GM19240 (cell line): Measurements from ENCODE around the gene CDON.
"Not testable (repeated sequence)": the region's sequence is repeated elsewhere in the genome, so short reads cannot be mapped to it uniquely, and the experiment has no call there.

Experiments
- DNase-seq: peaks from one replicate; pipeline ENCODE4 v3.0.0; 2011; ENCODE audit warnings: low spot score; ENCODE audit not compliant: insufficient read length

Gene CDON

GRCh38 chr11:125994509-125994908, 68.2 kb downstream of the CDON start:
- DNase-seq, result no peak

DNA sequence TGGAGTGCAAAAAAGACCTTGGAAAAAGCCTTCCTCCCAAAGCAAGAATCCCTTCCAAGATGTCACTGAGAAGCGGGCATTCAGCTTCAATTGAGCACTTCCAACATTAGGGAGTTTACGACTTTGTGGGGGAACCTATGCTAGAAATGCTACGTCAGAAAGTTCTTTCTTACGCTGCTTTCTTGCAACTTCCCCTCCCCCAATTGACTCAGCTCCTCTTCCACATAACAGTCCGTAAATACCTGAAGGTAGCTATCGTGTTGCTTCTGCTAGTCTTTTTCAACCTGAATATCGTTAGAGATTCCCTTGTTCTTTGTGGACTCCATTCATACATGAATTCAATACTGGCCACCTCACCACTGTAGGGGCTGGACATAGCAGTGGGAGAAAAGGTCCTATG, 69.8 kb downstream of the CDON start:
- no peak for DNase-seq

DNA sequence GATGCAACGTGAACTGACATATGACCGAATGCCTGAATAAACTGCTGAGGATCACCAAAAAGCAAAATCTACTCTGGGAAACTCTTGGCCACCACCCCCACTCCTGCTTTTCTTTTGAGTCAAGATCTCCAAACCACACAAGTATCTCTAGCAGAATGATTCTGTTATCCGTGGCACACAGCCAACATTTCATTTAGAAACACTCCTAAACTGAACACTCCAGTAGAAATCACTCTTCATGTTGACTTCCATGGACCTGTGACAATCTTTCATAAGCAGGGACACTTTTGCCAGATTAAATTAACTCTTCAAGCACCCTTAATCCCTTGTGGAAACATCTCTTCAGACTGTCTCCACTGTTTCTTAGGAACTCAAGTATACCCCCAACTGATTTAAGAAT, 72.4 kb downstream of the CDON start:
- no peak for DNase-seq

- DNase-seq, result no peak
These were observed 75.5 kb downstream of the CDON start for GRCh38 chr11:125987066-125987641.

DNA sequence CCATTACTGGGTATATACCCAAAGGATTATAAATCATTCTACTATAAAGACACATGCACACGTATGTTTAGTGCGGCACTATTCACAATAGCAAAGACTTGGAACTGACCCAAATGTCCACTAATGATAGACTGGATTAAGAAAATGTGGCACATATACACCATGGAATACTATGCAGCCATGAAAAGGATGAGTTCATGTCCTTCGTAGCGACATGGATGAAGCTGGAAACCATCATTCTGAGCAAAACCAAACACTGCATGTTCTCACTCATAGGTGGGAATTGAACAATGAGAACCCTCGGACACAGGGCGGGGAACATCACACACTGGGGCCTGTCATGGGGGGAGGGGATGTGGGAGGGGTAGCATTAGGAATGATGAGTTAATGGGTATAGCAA, 76.7 kb downstream of the CDON start:
- not testable (repeated sequence) for DNase-seq

DNA sequence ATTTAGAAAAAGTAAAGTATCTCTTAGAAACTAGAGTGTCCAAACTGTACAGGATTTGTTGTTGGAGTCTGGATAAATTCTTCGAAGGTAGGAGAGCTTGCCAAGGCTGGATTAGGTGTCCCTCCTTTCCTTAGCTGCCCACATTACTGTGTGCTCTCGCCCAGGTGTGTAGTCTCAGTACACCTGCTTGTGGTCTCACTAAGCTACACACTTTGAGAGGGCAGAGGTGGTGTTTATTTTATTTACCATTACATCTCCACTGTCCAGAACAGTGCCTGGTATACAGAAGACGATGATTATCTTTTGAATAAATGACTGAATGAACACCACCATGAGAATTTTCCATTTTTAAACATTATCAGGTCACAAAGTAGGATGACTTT, 80.3 kb downstream of the CDON start:
- DNase-seq, result no peak

DNA sequence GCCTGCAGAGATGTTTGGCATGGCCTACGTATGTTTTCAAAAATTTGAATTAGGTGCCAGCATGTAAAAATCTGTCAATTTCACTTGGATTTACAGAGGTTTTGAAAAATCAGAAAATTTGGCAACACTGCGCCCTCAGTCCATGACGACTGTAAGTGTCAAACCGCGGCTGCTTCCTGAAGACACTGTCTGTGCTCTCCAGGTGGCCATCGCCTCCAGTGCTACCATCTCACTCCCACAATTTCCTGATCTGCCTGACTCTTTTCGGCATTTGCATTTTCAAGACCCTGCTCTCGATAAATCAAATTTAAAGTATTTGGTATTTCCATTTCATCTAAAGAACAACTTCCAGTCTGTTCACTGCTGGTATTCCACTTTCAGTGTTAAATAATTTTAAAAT, 82.2 kb downstream of the CDON start:
- no peak for DNase-seq

DNA sequence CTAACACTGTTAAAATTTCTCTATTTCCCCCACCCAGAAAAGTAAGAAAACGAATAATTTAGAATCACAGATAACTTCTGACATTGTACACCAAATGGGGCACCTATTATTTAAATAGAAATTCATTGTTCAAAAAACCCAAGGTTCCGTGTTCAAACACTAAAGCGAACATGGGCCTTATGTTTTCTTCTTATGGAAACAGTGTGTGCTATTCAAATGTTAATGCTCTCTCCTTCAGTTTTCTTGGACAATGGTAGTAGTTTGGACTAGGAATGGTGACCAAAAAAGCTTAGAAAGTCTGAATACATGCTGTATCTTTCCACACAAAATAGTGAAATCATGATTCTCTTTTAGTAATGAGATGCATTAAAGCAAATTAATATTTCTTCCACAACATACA, 83.2 kb downstream of the CDON start:
- no peak for DNase-seq

- no peak for DNase-seq
These were observed 83.8 kb downstream of the CDON start for GRCh38 chr11:125978778-125979407.

GRCh38 chr11:125978181-125978716, 84.4 kb downstream of the CDON start:
- DNase-seq, result no peak

DNA sequence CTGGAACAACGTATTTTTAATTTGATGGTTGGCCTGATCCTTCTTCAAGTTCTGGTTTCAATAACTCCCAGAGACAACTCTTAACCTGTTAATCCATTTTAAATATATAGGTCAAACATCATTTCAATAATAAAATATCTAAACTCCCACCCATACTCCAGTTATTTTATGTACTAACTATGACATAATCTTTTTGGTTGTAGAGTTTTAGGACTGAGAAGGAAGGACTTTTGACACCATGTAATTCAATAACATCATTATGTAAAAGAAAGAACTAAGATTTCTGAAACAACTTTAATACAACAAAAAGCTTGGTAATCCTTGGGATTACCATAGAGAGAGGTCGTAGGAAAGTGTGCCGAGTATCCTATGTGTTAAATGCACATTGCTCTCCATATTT, 85.3 kb downstream of the CDON start:
- no peak for DNase-seq

GRCh38 chr11:125976156-125976555, 86.5 kb downstream of the CDON start:
- no peak for DNase-seq

GRCh38 chr11:125975634-125976033, 87.0 kb downstream of the CDON start:
- DNase-seq, result no peak

DNA sequence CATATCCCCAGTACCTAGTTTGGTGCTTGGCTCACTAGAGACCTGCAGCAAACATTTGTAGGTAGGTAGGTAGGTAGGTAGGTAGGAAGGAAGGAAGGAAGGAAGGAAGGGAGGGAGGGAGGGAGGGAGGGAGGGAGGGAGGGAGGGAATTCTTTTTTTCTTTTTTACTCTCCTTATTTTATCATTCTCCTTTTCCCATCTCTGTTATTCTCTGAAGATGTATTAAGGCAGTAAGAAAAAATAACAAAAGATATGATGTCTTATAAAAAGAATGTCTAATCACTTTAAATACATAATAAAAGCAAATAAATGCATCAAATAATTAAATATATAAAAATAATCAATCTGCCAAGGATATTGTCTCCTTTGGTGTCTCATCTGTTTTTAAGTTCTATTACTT, 88.4 kb downstream of the CDON start:
- no peak for DNase-seq

GRCh38 chr11:125971618-125972017, 91.0 kb downstream of the CDON start:
- DNase-seq, result no peak

DNA sequence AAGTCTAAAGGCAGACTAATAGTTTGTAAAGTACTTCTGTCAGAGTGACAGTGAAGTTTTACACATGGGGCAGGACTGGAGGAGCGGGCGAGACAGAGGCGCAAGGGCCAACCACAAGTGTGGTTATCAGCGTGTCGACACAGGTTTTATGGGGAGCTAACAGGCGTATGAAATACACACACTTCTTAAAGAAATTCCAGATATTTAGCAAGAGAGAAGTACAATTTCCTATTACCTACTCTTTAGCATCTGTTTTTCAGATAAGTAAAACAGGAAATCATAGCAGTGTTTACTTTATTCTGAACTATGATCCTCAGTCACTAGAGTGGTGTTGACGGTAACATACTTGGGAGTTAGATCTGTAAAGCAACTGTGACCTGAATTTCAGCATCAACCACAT, 94.3 kb downstream of the CDON start:
- no peak for DNase-seq

DNA sequence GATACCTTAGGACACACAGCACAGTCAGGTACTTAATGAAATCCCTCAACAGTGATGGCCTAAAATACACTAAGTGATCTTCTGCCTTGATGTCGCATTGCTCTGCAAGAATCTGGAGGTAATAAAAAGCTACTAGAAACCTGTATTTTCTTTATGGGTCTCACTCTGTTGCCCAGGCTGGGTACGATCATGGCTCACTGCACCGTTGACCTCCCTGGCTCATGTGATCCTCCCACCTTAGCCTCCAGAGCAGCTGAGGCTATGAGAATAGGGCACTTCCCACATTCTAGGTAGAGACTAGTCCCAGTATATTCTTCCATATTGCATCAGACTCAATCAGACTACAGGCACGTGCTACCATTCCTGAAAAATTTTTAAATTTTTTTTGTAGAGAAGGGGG, 95.2 kb downstream of the CDON start:
- DNase-seq, result no peak

DNA sequence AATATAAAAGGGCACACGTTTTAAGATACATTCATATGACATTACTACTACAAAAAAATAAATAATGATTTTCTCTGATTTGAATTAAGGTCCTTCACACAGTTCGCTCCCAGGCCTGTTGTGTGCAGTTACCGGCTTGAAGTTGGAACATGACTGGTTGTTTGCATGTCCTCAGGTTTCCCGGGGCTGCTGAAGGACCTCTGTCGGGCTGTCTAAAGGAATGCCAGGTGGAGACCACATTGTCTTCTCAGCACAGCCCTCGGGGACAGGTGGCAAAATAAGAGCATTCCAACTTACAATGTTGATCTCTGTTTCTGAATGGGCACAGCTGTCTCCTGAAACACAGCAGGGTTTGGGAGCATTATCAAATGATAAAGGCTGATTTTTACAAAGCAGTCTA, 101.9 kb downstream of the CDON start:
- no peak for DNase-seq

GRCh38 chr11:125959931-125960330, 102.7 kb downstream of the CDON start:
- no peak for DNase-seq

DNA sequence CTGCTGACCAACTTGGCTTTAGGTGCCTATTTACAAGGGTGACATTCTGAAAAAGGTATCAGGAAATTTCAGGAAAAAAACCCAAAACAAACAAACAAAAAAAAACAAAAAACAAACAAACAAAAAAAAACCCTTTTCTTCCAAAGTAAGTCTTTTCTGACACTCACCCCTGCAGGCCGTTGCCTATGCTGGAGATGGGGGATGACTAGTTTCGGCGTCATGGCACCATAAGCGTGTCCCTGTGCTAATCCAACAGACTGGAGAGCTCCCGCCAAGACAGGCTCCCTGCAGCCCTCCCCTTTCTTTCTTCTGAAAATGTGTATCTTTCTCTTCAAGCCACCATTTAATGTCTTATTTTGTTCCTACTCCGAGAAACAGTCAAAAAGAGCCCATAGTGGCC, 103.2 kb downstream of the CDON start:
- DNase-seq, result no peak

- no peak for DNase-seq
These were observed 103.7 kb downstream of the CDON start for GRCh38 chr11:125958872-125959400.

- DNase-seq, result no peak
These were observed 104.9 kb downstream of the CDON start for GRCh38 chr11:125957618-125958332.
